Fibroblast of lung (primary cell): ENCODE results near the gene CDHR4. TPM values are rescaled to one million over a fixed set of nuclear protein-coding genes. Genes with fewer than 3 reads are reported as not detected.
A peak's percentile ranks its signal among the peaks of the same experiment; 100 is the strongest.

ENCODE experiments used
- DNase-seq, 2 donors: peaks; one replicate each; pipeline versions ENCODE4 v3.0.0 to v3.0.0-alpha.2; 2010; ENCODE audit warnings: low read depth in 2 of 2
- H2AFZ ChIP-seq: 2 replicates; pipeline ENCODE4 v1.5.1; 2012; ENCODE audit warnings: low read length, control low read depth, inconsistent platforms
- H3K27ac ChIP-seq: 2 replicates; pipeline ENCODE4 v1.5.1; 2011; ENCODE audit warnings: low read length, control low read depth; ENCODE audit not compliant: insufficient read depth
- H3K27me3 ChIP-seq: 2 replicates; pipeline ENCODE4 v1.5.1; 2011; ENCODE audit warnings: mild to moderate bottlenecking, low read length; ENCODE audit not compliant: control insufficient read depth, insufficient read depth
- H3K36me3 ChIP-seq: 2 replicates; pipeline ENCODE4 v1.5.1; 2011; ENCODE audit warnings: low read length; ENCODE audit not compliant: control insufficient read depth, insufficient read depth
- H3K4me1 ChIP-seq: 2 replicates; pipeline ENCODE4 v1.5.1; 2011; ENCODE audit warnings: low read length; ENCODE audit not compliant: control insufficient read depth, insufficient read depth; ENCODE audit errors: extremely low read depth
- H3K4me2 ChIP-seq: 2 replicates; pipeline ENCODE4 v1.5.1; 2011; ENCODE audit warnings: low read length, control low read depth; ENCODE audit not compliant: insufficient read depth; ENCODE audit errors: extremely low read depth
- H3K4me3 ChIP-seq, 4 experiments: fragments of 200-600 bp in 1 of 4; sonication (generic) in 1 of 4; replicated peaks in 1 of 4; 2 replicates each; pipeline ENCODE4 v1.5.1; 2011 to 2016; ENCODE audit warnings: low read length in 4 of 4, low read depth in 3 of 4, mild to moderate bottlenecking in 3 of 4, control low read depth in 2 of 4, inconsistent platforms in 1 of 4, mixed read lengths in 1 of 4; ENCODE audit not compliant: insufficient read depth in 1 of 4; ENCODE audit errors: control extremely low read depth in 1 of 4
- H3K79me2 ChIP-seq: 2 replicates; pipeline ENCODE4 v1.5.1; 2012; ENCODE audit warnings: mild to moderate bottlenecking, low read length, inconsistent platforms; ENCODE audit not compliant: control insufficient read depth, insufficient read depth
- H3K9ac ChIP-seq: 2 replicates; pipeline ENCODE4 v1.5.1; 2011; ENCODE audit warnings: mild to moderate bottlenecking, low read length, control low read depth; ENCODE audit not compliant: insufficient read depth
- H3K9me3 ChIP-seq: 2 replicates; pipeline ENCODE4 v1.5.1; 2012; ENCODE audit warnings: low read depth, low read length; ENCODE audit not compliant: control insufficient read depth, insufficient read depth
- H4K20me1 ChIP-seq: 2 replicates; pipeline ENCODE4 v1.5.1; 2011; ENCODE audit warnings: low read length; ENCODE audit not compliant: control insufficient read depth, insufficient read depth; ENCODE audit errors: extremely low read depth
- EZH2 ChIP-seq: IDR thresholded peaks from 2 replicates; pipeline ENCODE4 v1.5.1; 2012; ENCODE audit warnings: low read length, control low read depth, mild to moderate bottlenecking; ENCODE audit errors: missing control alignments
- polyA plus RNA-seq, 2 donors: library from polyadenylated mRNA; depleted of rRNA in 1 of 2; stranded (reverse) in 1 of 2; unstranded in 1 of 2; fragments of >200 nt; gene quantifications; 2 replicates each; pipeline ENCODE4 v1.2.1, GENCODE V29; 2011 to 2012; ENCODE audit warnings: missing spikeins in 1 of 2
- total RNA-seq: library from RNA; depleted of rRNA; stranded (reverse); fragments of >200 nt; gene quantifications from 2 replicates; pipeline ENCODE4 v1.2.1, GENCODE V29; 2014
- TF ChIP-seq, protein P1 (sequence below), 2 donors: IDR thresholded peaks in 1 of 2; conservative IDR thresholded peaks in 1 of 2; 1 replicate in 1 of 2; 2 replicates in 1 of 2; pipeline ENCODE4 v1.5.1; 2011 to 2012; ENCODE audit warnings: low read length in 2 of 2, control low read depth in 1 of 2, inconsistent platforms in 1 of 2, low read depth in 1 of 2, mild to moderate bottlenecking in 1 of 2

CDHR4 gene
- total and polyA plus RNA-seq, 2 donors (not counting 1 experiment from before 2014, with no cell fraction given), result not detected

DNA sequence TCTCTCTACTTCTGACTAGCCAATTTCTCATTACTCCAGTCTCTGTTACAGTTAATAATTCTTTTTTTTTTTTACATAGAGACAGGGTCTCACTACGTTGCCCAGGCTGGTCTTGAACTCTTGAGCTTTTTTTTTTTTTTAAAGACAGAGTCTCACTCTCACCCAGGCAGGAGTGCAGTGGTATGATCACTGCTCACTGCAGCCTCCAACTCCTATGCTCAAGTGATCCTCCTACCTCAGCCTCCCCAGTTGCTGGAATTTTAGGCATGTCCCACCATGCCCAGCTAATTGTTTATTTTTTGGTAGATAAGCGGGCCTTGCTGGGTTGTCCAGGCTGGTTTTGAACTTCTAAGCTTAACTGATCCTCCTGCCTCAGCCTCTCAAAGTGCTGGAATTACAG is 27.0 kb downstream of the CDHR4 start:
- Histone ChIP-seq H4K20me1 (peaks cover 3% of the 10 kb centered on the region), H3K79me2 (peaks cover 72% of the 10 kb centered on the region)

DNA sequence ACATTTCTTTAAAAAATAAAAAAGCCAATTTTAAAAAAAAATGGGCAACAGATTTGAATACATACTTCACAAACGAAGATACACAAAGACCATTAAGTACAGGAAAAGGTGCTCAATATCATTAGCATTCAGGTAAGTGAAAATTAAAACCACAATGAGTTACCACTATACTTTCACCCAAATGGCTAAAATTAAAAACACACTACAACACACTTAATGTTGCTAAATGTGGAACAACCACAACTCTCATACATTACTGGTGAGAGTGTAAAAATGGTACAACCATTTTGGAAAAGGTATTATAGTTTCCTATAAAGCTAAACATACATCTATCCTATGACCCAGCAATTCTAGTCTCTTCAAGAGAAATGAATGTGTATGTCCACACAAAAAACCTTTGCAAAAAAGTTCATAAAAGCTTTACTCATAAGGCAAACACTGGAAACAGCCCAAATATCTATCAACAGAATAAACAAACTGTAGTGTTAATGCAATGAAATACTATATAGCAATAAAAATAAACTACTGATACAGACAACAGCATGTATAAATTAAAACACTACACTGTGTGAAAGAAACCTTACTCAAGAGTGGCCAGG is 28.2 kb downstream of the CDHR4 start:
- no peak overlapping the region for H3K4me3 ChIP-seq
- no peaks in the 10 kb centered on the region for H3K27me3 ChIP-seq
- no peaks in the 10 kb centered on the region for H3K9me3 ChIP-seq
- no peaks in the 10 kb centered on the region for H3K36me3 ChIP-seq
- no peak overlapping the region for H3K9ac ChIP-seq
- H4K20me1 ChIP-seq, result peaks cover 3% of the 10 kb centered on the region
- no peak overlapping the region for H3K4me2 ChIP-seq
- H3K27ac ChIP-seq, result no peak overlapping the region
- H3K79me2 ChIP-seq, result peaks cover 72% of the 10 kb centered on the region
- no peak for TF ChIP-seq EZH2
- TF ChIP-seq, protein P1, sequence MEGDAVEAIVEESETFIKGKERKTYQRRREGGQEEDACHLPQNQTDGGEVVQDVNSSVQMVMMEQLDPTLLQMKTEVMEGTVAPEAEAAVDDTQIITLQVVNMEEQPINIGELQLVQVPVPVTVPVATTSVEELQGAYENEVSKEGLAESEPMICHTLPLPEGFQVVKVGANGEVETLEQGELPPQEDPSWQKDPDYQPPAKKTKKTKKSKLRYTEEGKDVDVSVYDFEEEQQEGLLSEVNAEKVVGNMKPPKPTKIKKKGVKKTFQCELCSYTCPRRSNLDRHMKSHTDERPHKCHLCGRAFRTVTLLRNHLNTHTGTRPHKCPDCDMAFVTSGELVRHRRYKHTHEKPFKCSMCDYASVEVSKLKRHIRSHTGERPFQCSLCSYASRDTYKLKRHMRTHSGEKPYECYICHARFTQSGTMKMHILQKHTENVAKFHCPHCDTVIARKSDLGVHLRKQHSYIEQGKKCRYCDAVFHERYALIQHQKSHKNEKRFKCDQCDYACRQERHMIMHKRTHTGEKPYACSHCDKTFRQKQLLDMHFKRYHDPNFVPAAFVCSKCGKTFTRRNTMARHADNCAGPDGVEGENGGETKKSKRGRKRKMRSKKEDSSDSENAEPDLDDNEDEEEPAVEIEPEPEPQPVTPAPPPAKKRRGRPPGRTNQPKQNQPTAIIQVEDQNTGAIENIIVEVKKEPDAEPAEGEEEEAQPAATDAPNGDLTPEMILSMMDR (conservative IDR thresholded peaks at IDR 0.05 in 1 of 2, IDR thresholded peaks at IDR 0.05 in 1 of 2; ENCODE audit: low read depth in 1 of 2, low read length in 2 of 2), result no peak
- peak in 1 of 2 donors; percentile 45 for DNase-seq
- H2AFZ ChIP-seq, result no peak overlapping the region
- peaks cover 2% of the 10 kb centered on the region for H3K4me1 ChIP-seq

More for the DNA sequence above, 27.0 kb downstream of the CDHR4 start:
- no peaks in the 10 kb centered on the region for H3K9me3 ChIP-seq
- no peaks in the 10 kb centered on the region for H3K36me3 ChIP-seq
- H3K4me3 ChIP-seq, result no peak overlapping the region
- TF ChIP-seq, protein P1 (conservative IDR thresholded peaks at IDR 0.05 in 1 of 2, IDR thresholded peaks at IDR 0.05 in 1 of 2; ENCODE audit: low read depth in 1 of 2, low read length in 2 of 2), result no peak
- TF ChIP-seq EZH2, result no peak
- peaks cover 2% of the 10 kb centered on the region for H3K4me1 ChIP-seq
- no peak for DNase-seq
- no peak overlapping the region for H3K4me2 ChIP-seq
- no peak overlapping the region for H3K9ac ChIP-seq
- no peaks in the 10 kb centered on the region for H3K27me3 ChIP-seq
- no peak overlapping the region for H2AFZ ChIP-seq
- no peak overlapping the region for H3K27ac ChIP-seq

DNA sequence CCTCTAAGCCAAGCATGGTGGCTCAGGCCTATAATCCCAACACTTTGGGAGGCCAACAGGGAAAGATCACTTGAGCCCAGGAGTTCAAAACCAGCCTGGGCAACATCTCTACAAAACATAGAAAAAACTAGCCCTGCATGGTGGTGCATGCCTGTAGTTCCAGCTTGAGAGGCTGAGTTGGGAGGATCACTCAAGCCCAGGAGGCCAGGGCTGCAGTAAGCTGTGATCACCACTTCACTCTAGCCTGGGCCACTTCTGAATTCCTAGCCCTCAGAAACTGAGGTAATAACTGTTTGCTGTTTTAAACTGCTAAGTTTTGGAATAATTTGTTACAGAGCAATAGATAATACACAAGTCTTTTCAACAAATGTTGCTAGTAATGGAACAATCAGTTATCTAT is 29.7 kb downstream of the CDHR4 start:
- no peak overlapping the region for H3K4me2 ChIP-seq
- H3K36me3 ChIP-seq, result no peaks in the 10 kb centered on the region
- TF ChIP-seq, protein P1 (conservative IDR thresholded peaks at IDR 0.05 in 1 of 2, IDR thresholded peaks at IDR 0.05 in 1 of 2; ENCODE audit: low read depth in 1 of 2, low read length in 2 of 2), result no peak
- no peak for TF ChIP-seq EZH2
- no peaks in the 10 kb centered on the region for H3K27me3 ChIP-seq
- H3K79me2 ChIP-seq, result peaks cover 70% of the 10 kb centered on the region
- H3K27ac ChIP-seq, result no peak overlapping the region
- peaks cover 3% of the 10 kb centered on the region for H4K20me1 ChIP-seq
- no peak overlapping the region for H3K4me3 ChIP-seq
- H3K9me3 ChIP-seq, result no peaks in the 10 kb centered on the region
- no peak overlapping the region for H2AFZ ChIP-seq
- DNase-seq, result no peak
- H3K4me1 ChIP-seq, result peaks cover 2% of the 10 kb centered on the region
- no peak overlapping the region for H3K9ac ChIP-seq
